HG02678 (cell line): ENCODE data around the gene SNAP47.

ENCODE experiments used
- ATAC-seq: cut with Tn5 transposase; IDR thresholded peaks from one replicate; pipeline ENCODE4 v1.9.1; 2021; ENCODE audit warnings: mild to moderate bottlenecking, moderate library complexity; ENCODE audit not compliant: unreplicated experiment

SNAP47 gene

DNA sequence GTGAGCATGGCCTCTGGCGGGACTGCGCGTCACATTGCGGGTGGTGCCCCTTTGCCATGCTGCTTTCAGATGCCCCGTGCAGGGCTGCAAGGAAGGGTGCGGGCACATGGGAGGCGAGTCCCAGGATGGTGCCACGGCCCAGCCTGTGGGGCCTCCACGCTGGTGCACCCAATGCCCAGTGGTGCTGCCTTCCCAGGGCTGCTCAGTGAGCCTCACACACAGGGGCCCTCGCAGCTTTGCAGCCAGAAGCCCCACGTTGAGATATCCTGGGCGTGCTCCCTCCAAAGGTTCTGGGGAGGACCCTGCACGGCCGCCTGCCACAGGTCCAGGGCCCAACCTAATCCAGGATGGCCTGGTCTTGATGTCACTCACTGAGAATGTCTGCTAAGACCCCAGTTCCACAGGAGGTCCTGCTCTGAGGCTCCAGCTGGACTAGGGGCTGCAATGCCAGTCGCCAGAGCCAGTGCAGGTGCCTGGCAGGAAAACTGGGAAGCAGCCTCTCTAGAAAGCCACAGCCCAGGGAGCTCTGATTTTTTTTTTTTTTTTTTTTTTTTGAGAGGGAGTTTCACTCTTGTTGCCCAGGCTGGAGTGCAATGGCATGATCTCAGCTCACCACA is 46.2 kb downstream of the SNAP47 start:
- no peak for ATAC-seq

DNA sequence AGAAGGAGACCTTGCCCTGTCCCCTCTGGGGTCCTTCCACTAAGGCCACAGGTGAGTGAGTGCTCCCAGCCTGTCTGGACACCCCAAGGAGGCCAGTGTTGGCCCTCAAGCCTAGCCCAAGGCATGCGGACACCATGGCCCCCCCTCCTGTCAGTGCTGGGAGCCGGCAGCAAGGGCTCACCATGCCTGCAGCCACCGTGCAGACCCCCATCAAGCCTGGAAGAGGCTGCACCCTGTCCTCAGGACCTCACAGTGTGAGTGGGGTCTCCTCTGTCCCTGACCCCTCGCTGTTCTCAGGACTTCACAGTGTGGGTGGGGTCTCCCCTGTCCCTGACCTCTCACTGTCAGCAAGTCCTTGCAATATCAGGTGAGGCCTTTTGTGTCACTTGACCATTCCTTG is 47.0 kb downstream of the SNAP47 start:
- no peak for ATAC-seq

GRCh38 chr1:227785094-227785804 is 50.0 kb downstream of the SNAP47 start:
- ATAC-seq, result no peak

DNA sequence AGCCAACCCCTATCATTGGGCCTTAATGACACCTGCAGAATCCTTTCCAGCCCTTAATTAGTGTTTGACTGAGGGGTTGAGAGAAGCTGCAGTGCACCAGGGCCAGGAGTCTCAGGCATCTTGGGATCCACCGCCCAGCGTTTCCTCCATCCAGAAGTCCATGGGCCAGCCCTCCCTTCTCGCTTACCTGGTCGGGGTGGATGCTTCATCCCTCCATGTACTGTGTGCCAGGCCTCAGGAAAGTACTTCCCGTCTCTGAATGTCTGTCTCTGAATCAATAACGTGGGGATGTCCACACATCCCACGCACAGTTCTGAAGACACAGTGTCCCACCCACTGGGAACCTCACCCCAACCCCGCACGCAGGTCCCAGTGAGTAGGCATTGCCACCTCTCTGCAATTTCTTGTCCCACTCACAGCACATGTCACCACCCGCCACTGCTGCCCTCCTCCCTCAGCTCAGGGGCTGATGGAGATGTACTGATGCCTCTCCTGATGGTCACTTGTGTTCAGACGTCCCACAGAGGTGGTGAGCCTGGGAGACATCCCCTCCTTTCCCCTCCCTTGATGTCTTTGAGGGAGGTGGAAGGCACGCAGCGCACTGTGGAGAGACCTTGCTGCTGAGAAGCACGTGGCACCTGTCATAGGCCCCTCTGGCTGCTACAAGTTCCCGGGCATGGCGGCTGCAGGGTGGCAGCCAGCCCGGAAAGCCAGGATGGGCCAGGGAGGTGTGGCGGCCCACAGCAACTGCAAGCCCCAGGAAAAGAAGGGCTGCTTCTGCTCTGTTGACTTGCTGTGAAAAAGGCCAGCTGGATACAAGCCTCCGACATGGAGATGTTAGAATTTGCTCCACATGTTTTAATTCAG is 50.8 kb downstream of the SNAP47 start:
- ATAC-seq, result no peak

DNA sequence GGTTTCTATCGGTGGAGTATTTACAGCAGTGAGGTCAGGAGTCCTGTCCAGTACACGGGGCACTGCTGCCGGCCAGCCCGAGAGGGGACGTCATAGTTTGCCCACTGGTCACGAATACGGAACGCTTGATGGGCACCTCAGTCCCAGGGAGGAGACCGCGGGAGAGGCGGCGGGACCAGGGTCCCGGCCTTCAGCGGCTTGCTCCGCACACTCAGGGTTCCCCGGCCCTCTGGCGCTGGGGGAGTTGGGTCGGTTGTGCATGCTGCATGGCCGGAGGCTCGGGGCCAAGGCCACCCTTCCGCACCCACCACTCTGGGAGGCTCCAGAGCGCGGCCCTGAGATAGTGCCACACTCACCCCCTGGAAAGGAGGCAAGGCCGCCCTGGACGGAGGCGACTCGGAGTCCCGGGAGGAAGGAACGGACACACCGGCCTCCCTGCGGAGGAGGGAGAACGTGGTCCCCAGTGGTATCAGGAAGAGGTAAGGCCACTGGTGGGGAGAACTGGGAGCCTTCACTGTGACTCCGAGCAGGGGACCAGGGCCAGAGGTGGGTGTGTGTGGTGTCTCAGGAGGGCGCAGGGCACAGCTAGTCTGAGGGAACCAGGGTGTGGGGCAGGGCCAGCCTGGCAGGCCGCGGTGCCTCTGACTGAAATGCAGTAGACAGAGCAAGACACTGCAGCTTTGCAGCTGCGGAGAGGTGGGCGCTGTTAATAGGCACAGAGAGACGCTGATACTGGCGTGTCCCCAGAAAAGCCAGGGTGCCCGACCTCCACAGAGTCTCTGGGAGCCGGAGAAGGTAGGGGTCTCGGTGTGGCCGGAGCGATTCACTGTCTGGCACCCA is 51.7 kb downstream of the SNAP47 start:
- ATAC-seq, result no peak

DNA sequence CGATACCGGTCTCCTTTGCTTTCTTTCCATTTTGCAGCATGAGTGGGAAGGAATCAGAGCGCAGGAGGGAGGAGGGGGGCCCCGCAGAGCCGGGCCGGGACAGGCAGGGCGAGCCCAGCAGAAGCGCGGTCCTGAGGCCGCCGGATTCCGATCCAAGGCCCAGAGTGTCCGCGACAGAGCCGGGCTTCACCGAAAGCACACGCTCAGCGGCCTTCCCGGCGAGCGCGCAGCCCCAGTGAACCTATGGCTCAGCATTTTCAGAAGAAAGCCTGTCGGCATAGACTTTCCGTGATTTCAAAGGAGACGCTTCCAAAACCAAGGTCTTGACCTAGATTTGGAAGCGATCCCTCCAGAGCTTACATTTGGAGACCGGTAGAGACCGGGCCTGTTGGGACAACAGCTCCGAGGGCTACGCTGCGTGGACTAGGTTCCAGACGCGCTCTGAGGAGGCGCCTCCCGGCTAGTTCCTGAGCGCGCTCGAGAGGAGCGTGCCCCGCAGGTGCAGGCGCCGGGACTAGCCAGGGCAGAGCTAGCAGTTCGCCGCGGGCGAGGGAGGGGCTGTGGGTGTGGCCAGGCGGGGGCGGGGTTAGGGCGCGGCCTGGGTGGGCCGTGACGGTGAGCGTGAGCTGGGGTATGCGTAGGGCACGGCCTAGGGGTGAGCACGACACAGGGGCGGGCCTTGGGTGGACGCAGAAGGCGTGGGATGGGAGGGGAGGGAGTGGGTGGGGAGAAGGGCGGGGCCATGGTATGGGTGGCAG is 52.5 kb downstream of the SNAP47 start:
- ATAC-seq, result peak; percentile 91

GRCh38 chr1:227788271-227789083 is 53.2 kb downstream of the SNAP47 start:
- peak; percentile 59 for ATAC-seq

GRCh38 chr1:227789084-227790033 is 54.1 kb downstream of the SNAP47 start:
- no peak for ATAC-seq

DNA sequence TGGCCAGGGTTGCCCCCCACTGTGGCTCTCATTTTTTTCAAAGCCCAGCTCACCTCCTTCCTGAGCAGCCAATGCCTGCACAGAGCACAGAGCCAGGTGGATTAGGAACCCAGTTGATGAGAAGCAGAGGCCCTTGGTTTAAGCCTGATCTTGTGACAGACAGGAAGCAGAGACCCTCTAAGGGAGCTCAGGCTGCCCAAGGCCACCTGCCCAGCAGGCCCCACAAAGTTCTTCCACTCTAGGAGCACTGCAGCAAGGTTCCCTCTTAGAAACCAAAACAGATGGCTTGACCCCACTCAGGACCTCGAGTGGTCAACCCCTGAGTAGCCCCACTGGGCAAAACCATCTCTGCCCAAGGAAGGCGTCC is 54.8 kb downstream of the SNAP47 start:
- ATAC-seq, result no peak

DNA sequence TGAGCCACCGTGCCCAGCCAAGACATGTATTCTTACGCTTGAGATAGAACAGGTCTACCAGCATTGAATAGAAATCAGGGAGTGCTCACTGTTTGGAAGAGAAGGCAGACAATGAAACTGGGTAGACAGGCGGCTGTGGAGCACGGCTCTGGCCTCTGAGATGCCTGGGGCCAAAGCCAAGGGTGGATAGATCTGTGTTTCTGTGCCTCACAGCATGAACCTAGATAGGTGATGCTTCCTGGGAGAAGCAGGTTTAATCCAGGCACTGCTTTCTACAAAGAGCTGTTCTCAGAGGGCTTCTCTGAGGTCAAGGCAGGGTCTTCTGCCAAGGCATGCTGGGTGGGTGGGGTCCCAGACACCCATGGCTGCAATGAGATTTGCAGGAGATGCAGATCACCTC is 55.6 kb downstream of the SNAP47 start:
- ATAC-seq, result no peak

GRCh38 chr1:227791425-227792143 is 56.3 kb downstream of the SNAP47 start:
- no peak for ATAC-seq

- no peak for ATAC-seq
Observed at GRCh38 chr1:227792216-227793078, 57.2 kb downstream of the SNAP47 start.

DNA sequence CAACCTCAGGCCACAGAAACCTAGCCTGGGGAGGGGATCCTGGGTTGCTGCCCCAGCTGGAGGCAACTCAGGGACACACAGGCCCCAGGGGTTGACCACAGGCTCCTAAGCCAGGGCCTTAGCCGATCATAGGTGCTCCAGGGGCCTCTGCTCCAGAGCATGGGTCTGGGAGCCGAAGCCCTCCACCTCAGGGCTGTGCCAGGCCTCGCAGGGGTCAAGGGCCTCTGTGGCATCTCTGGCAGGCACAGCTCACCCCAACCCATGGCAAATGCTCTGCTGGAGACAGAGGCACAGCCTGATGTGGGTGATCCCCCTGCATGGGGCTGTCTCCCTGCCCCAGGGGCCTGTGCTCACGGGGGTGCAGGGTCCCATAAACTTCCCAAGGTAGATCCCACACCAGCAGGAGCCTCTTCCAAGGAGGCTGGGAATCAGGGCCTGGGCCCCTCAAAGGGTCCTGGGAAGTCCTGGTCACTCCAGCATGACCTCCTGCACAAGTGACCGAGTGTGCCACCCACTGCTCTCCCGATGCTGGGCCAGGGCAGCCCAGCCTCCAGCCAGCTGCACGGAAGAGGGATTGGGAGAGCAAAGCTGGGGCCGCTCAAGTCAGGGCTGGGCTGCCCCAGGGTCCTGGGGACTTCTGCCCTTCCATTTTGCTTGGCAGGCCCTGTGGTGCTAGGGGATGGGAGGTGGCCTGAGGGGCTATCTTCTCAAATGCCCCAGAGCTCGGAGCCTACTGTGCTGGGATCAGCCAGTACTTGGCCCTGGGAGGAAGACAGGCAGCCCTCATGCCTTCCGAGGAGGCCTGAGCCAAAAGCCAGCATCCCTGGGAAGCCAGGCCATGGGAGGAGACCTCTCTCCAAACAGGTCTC is 58.1 kb downstream of the SNAP47 start:
- no peak for ATAC-seq

DNA sequence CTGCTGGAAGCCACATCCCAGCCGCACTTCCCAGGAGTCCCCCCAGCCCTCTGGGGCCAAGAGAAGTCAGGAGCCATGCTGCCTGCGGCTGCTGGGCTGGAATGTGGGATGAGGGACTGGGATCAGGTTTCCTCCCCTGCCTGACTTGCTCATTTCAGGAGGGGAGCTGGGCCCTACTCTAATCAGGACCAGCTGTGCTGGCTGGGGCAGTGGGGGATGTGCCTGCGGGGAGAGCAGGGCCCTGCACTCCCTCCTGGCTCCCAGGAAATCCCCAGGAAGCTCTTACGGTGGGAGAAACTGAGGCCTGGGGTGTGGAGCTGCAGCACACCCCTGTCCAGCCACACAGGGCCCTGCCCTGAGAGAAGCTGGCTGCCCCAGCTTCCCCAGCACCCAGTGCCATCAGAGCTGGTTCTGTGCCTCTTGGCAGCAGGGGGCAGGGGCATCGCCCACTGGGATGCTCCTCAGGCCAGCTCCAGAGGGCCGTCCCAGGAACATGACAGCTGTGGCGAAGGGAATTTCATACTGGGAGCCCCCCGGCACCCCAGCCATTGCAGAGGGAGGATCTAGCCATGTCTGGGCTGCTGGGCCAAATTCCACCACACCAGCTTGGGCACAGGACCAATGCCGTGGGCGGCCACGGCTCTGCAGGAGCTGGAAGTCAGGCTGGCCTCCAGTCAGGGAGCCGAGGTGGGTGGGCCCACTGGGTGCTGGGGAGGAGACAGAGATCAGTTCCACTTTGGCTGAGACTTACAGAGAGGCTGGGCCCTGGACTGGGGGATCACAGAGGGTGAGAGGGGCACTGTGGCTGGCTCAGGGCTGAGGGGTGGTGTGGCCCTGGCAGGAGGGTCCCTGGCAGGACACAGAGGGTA is 58.9 kb downstream of the SNAP47 start:
- ATAC-seq, result no peak

DNA sequence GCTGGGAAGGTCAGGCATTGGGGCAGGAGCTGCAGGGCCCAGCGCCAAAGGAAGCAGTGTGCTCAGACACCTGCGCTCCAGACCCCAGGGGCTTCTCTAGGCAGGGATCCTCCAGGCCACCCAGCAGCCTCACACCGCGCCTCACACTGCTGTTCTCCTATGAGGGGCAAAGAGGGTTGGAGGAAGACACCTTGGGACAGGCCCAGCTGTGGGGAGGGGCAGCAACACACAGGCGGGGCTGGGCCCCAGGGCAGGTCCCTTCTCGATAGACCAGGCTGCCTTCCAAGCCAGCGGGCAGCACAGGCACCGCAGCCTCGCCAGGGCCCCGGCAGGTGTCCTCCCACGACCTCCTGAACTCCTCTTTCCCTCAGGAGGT is 59.6 kb downstream of the SNAP47 start:
- ATAC-seq, result no peak
